HepG2 (cell line): ENCODE data around the gene OSBP. TPM values are rescaled to one million over a fixed set of nuclear protein-coding genes. Genes with fewer than 3 reads are reported as not detected.

Source experiments
- HES4 ChIP-seq: sonication (generic); formaldehyde crosslinking; IDR thresholded peaks from 2 replicates; pipeline ENCODE4 v1.9.0; 2021; ENCODE audit warnings: mild to moderate bottlenecking, missing genetic modification reagents, borderline replicate concordance
- POLR2AphosphoS2 ChIP-seq: IDR thresholded peaks from 2 replicates; pipeline ENCODE4 v1.6.1; 2011; ENCODE audit warnings: low read depth, low read length, improper control_type of control experiment
- PRMT3 ChIP-seq: sonication (generic); formaldehyde crosslinking; IDR thresholded peaks from 2 replicates; pipeline ENCODE4 v1.8.1; 2022; ENCODE audit warnings: low read depth, mild to moderate bottlenecking, moderate library complexity, missing genetic modification reagents, borderline replicate concordance
- RAD51 ChIP-seq: fragments of 450-650 bp; IDR thresholded peaks from 2 replicates; pipeline ENCODE4 v1.6.1; 2016; ENCODE audit warnings: borderline replicate concordance
- RFXAP ChIP-seq: sonication (generic); formaldehyde crosslinking; IDR thresholded peaks from 2 replicates; pipeline ENCODE4 v1.4.0; 2020; ENCODE audit warnings: missing genetic modification reagents, borderline replicate concordance
- TBX2 ChIP-seq: sonication (generic); formaldehyde crosslinking; IDR thresholded peaks from 2 replicates; pipeline ENCODE4 v1.5.0; 2020; ENCODE audit warnings: missing genetic modification reagents, mild to moderate bottlenecking, borderline replicate concordance
- ZKSCAN8 ChIP-seq: IDR thresholded peaks from 2 replicates; pipeline ENCODE4 v1.6.1; 2016; ENCODE audit warnings: borderline replicate concordance, missing genetic modification reagents, missing compliant biosample characterization
- ZNF768 ChIP-seq: sonication (generic); formaldehyde crosslinking; IDR thresholded peaks from 2 replicates; pipeline ENCODE4 v1.4.0; 2020; ENCODE audit warnings: missing genetic modification reagents
- polyA plus RNA-seq, 8 experiments: library from polyadenylated mRNA; depleted of rRNA in 3 of 8; stranded (reverse) in 7 of 8; unstranded in 1 of 8; fragments of >200 nt; fragmentation: Illumina TruSeq in 4 of 8; extraction: Trizol in 4 of 8; gene quantifications; 2 replicates each; pipeline versions ENCODE4 v1.2.1 to v1.2.3, GENCODE V29; 2011 to 2016; ENCODE audit warnings: low read depth in 4 of 8, missing spikeins in 1 of 8, mixed read lengths in 1 of 8; ENCODE audit not compliant: insufficient read depth in 1 of 8
- total RNA-seq, 5 experiments: library from RNA; depleted of rRNA; stranded (reverse); fragments of >200 nt; fragmentation: Illumina TruSeq; extraction: Trizol; gene quantifications; 2 replicates each; pipeline ENCODE4 v1.2.3, GENCODE V29; 2016; ENCODE audit warnings: low read depth in 1 of 5
- TF ChIP-seq, protein P1 (sequence below): sonication (generic); formaldehyde crosslinking; IDR thresholded peaks from 2 replicates; pipeline ENCODE4 v1.4.0; 2020; ENCODE audit warnings: missing genetic modification reagents, borderline replicate concordance
- TF ChIP-seq, protein P2 (sequence below): sonication (generic); formaldehyde crosslinking; IDR thresholded peaks from 2 replicates; pipeline ENCODE4 v1.4.0; 2020; ENCODE audit warnings: mild to moderate bottlenecking, missing genetic modification reagents, borderline replicate concordance
- TF ChIP-seq, protein P3 (sequence below): sonication (generic); formaldehyde crosslinking; IDR thresholded peaks from 2 replicates; pipeline ENCODE4 v1.4.0; 2020; ENCODE audit warnings: missing genetic modification reagents
- TF ChIP-seq, protein P4 (sequence below): sonication (generic); formaldehyde crosslinking; IDR thresholded peaks from 2 replicates; pipeline ENCODE4 v1.5.1; 2020; ENCODE audit warnings: missing genetic modification reagents, mild to moderate bottlenecking, borderline replicate concordance
- TF ChIP-seq, protein P5 (sequence below): sonication (generic); formaldehyde crosslinking; IDR thresholded peaks from 2 replicates; pipeline ENCODE4 v1.4.0; 2020; ENCODE audit warnings: mild to moderate bottlenecking, missing genetic modification reagents
- TF ChIP-seq, protein P6 (sequence below): sonication (generic); formaldehyde crosslinking; conservative IDR thresholded peaks from 2 replicates; pipeline ENCODE4 v1.4.0; 2020; ENCODE audit warnings: missing genetic modification reagents

The OSBP gene
- total and polyA plus RNA-seq, 2 of the 13 experiments (the other 11 are each of a cell fraction or from before 2014, with no cell fraction given) = 12.1 to 13.5 TPM

DNA sequence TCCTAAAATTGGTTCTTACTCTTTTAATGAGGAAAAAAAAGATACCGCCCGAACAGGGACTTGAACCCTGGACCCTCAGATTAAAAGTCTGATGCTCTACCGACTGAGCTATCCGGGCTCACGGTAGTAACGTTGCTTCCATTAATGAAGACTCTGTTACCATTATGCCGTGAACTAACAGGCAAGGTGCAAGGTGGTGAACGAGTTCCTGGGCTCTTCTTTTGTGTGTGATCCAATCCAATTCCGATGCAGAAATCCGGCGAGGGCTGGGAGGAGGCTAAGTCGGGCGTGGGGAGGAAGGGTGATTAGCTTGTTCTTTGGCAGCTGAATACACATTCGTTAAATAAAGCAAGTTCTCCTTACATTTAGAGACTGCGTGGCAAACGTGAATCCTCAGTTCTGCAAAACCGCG is 55.3 kb downstream of the OSBP start (continued):
- TF ChIP-seq, protein P1, sequence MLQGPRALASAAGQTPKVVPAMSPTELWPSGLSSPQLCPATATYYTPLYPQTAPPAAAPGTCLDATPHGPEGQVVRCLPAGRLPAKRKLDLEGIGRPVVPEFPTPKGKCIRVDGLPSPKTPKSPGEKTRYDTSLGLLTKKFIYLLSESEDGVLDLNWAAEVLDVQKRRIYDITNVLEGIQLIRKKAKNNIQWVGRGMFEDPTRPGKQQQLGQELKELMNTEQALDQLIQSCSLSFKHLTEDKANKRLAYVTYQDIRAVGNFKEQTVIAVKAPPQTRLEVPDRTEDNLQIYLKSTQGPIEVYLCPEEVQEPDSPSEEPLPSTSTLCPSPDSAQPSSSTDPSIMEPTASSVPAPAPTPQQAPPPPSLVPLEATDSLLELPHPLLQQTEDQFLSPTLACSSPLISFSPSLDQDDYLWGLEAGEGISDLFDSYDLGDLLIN (CRISPR knock-in tag) = no peak
- 0 out of 2 replicates have a peak, but pooled peaks have one; percentile 59 for TF ChIP-seq ZKSCAN8 (CRISPR knock-in tag)
- TF ChIP-seq, protein P2, sequence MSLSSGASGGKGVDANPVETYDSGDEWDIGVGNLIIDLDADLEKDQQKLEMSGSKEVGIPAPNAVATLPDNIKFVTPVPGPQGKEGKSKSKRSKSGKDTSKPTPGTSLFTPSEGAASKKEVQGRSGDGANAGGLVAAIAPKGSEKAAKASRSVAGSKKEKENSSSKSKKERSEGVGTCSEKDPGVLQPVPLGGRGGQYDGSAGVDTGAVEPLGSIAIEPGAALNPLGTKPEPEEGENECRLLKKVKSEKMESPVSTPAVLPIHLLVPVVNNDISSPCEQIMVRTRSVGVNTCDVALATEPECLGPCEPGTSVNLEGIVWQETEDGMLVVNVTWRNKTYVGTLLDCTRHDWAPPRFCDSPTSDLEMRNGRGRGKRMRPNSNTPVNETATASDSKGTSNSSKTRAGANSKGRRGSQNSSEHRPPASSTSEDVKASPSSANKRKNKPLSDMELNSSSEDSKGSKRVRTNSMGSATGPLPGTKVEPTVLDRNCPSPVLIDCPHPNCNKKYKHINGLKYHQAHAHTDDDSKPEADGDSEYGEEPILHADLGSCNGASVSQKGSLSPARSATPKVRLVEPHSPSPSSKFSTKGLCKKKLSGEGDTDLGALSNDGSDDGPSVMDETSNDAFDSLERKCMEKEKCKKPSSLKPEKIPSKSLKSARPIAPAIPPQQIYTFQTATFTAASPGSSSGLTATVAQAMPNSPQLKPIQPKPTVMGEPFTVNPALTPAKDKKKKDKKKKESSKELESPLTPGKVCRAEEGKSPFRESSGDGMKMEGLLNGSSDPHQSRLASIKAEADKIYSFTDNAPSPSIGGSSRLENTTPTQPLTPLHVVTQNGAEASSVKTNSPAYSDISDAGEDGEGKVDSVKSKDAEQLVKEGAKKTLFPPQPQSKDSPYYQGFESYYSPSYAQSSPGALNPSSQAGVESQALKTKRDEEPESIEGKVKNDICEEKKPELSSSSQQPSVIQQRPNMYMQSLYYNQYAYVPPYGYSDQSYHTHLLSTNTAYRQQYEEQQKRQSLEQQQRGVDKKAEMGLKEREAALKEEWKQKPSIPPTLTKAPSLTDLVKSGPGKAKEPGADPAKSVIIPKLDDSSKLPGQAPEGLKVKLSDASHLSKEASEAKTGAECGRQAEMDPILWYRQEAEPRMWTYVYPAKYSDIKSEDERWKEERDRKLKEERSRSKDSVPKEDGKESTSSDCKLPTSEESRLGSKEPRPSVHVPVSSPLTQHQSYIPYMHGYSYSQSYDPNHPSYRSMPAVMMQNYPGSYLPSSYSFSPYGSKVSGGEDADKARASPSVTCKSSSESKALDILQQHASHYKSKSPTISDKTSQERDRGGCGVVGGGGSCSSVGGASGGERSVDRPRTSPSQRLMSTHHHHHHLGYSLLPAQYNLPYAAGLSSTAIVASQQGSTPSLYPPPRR (CRISPR knock-in tag) = no peak
- TF ChIP-seq, protein P3, sequence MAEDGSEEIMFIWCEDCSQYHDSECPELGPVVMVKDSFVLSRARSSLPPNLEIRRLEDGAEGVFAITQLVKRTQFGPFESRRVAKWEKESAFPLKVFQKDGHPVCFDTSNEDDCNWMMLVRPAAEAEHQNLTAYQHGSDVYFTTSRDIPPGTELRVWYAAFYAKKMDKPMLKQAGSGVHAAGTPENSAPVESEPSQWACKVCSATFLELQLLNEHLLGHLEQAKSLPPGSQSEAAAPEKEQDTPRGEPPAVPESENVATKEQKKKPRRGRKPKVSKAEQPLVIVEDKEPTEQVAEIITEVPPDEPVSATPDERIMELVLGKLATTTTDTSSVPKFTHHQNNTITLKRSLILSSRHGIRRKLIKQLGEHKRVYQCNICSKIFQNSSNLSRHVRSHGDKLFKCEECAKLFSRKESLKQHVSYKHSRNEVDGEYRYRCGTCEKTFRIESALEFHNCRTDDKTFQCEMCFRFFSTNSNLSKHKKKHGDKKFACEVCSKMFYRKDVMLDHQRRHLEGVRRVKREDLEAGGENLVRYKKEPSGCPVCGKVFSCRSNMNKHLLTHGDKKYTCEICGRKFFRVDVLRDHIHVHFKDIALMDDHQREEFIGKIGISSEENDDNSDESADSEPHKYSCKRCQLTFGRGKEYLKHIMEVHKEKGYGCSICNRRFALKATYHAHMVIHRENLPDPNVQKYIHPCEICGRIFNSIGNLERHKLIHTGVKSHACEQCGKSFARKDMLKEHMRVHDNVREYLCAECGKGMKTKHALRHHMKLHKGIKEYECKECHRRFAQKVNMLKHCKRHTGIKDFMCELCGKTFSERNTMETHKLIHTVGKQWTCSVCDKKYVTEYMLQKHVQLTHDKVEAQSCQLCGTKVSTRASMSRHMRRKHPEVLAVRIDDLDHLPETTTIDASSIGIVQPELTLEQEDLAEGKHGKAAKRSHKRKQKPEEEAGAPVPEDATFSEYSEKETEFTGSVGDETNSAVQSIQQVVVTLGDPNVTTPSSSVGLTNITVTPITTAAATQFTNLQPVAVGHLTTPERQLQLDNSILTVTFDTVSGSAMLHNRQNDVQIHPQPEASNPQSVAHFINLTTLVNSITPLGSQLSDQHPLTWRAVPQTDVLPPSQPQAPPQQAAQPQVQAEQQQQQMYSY (CRISPR knock-in tag) = 0 out of 2 replicates have a peak, but pooled peaks have one; percentile 18
- TF ChIP-seq POLR2AphosphoS2 = no peak
- TF ChIP-seq, protein P4, sequence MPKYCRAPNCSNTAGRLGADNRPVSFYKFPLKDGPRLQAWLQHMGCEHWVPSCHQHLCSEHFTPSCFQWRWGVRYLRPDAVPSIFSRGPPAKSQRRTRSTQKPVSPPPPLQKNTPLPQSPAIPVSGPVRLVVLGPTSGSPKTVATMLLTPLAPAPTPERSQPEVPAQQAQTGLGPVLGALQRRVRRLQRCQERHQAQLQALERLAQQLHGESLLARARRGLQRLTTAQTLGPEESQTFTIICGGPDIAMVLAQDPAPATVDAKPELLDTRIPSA (CRISPR knock-in tag) = no peak
- TF ChIP-seq PRMT3 (CRISPR knock-in tag) = no peak
- 0 out of 2 replicates have a peak, but pooled peaks have one; percentile 23 for TF ChIP-seq RFXAP (CRISPR knock-in tag)
- TF ChIP-seq, protein P5, sequence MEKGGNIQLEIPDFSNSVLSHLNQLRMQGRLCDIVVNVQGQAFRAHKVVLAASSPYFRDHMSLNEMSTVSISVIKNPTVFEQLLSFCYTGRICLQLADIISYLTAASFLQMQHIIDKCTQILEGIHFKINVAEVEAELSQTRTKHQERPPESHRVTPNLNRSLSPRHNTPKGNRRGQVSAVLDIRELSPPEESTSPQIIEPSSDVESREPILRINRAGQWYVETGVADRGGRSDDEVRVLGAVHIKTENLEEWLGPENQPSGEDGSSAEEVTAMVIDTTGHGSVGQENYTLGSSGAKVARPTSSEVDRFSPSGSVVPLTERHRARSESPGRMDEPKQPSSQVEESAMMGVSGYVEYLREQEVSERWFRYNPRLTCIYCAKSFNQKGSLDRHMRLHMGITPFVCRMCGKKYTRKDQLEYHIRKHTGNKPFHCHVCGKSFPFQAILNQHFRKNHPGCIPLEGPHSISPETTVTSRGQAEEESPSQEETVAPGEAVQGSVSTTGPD = no peak
- TF ChIP-seq HES4 (CRISPR knock-in tag) = no peak
- no peak for TF ChIP-seq ZNF768
- TF ChIP-seq, protein P6, sequence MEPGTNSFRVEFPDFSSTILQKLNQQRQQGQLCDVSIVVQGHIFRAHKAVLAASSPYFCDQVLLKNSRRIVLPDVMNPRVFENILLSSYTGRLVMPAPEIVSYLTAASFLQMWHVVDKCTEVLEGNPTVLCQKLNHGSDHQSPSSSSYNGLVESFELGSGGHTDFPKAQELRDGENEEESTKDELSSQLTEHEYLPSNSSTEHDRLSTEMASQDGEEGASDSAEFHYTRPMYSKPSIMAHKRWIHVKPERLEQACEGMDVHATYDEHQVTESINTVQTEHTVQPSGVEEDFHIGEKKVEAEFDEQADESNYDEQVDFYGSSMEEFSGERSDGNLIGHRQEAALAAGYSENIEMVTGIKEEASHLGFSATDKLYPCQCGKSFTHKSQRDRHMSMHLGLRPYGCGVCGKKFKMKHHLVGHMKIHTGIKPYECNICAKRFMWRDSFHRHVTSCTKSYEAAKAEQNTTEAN (CRISPR knock-in tag) = no peak
- TF ChIP-seq TBX2 (CRISPR knock-in tag) = no peak; the same call in 1 of the 2 replicates
- TF ChIP-seq RAD51 = no peak
